Activated naive CD8-positive, alpha-beta T cell treated with anti-CD3 and anti-CD28 coated beads, Interleukin-2, amount 50 U/mL, for 16 hours (primary cell): ENCODE measurements around the gene SLC25A12.
"Not testable (repeated sequence)": the region's sequence is repeated elsewhere in the genome, so short reads cannot be mapped to it uniquely, and the experiment has no call there.

ENCODE experiments used
- DNase-seq: peaks from one replicate; pipeline ENCODE4 v3.0.0-alpha.2; 2020; ENCODE audit warnings: low read depth, low spot score

Gene SLC25A12

GRCh38 chr2:171830039-171830438 lies 64.0 kb downstream of the SLC25A12 start:
- DNase-seq = no peak

- DNase-seq = no peak
These were observed 70.0 kb downstream of the SLC25A12 start for GRCh38 chr2:171824086-171824485.

GRCh38 chr2:171822525-171823322 lies 71.3 kb downstream of the SLC25A12 start:
- no peak for DNase-seq

GRCh38 chr2:171819453-171819852 lies 74.6 kb downstream of the SLC25A12 start:
- no peak for DNase-seq

- DNase-seq = no peak
These were observed 79.2 kb downstream of the SLC25A12 start for GRCh38 chr2:171814883-171815282.

- no peak for DNase-seq
These were observed 79.9 kb downstream of the SLC25A12 start for GRCh38 chr2:171814174-171814573.

GRCh38 chr2:171813729-171814128 lies 80.3 kb downstream of the SLC25A12 start:
- DNase-seq = no peak

- DNase-seq = no peak
These were observed 80.9 kb downstream of the SLC25A12 start for GRCh38 chr2:171813126-171813525.

- no peak for DNase-seq
These were observed 82.8 kb downstream of the SLC25A12 start for GRCh38 chr2:171811245-171811628.

- no peak for DNase-seq
These were observed 83.4 kb downstream of the SLC25A12 start for GRCh38 chr2:171810422-171811244.

GRCh38 chr2:171808885-171809284 lies 85.2 kb downstream of the SLC25A12 start:
- not testable (repeated sequence) for DNase-seq

- DNase-seq = no peak
These were observed 86.1 kb downstream of the SLC25A12 start for GRCh38 chr2:171807831-171808393.

- no peak for DNase-seq
These were observed 86.9 kb downstream of the SLC25A12 start for GRCh38 chr2:171807119-171807518.

GRCh38 chr2:171804456-171804855 lies 89.6 kb downstream of the SLC25A12 start:
- no peak for DNase-seq

- no peak for DNase-seq
These were observed 90.3 kb downstream of the SLC25A12 start for GRCh38 chr2:171803757-171804156.

- DNase-seq = no peak
These were observed 93.4 kb downstream of the SLC25A12 start for GRCh38 chr2:171800639-171801038.

- DNase-seq = no peak
These were observed 95.8 kb downstream of the SLC25A12 start for GRCh38 chr2:171798156-171798820.

GRCh38 chr2:171794918-171795317 lies 99.1 kb downstream of the SLC25A12 start:
- DNase-seq = no peak

- no peak for DNase-seq
These were observed 100.1 kb downstream of the SLC25A12 start for GRCh38 chr2:171793691-171794678.

GRCh38 chr2:171792886-171793580 lies 101.0 kb downstream of the SLC25A12 start:
- DNase-seq = no peak
